Upper lobe of right lung (tissue), 1 donor: Measurements from ENCODE around the gene ARHGAP5. TPM values are rescaled to one million over a fixed set of nuclear protein-coding genes. Genes with fewer than 3 reads are reported as not detected.
A peak's percentile ranks its signal among the peaks of the same experiment; 100 is the strongest.

Source experiments
- ATAC-seq: fragments of 200-7000 bp; cut with Tn5 transposase; one replicate; pipeline ENCODE4 v1.9.1; 2020; ENCODE audit warnings: mild to moderate bottlenecking, moderate library complexity
- DNase-seq: peaks from one replicate; pipeline ENCODE4 v3.0.0-alpha.2; 2020
- H3K27ac ChIP-seq: fragments of 200-600 bp; one replicate; pipeline ENCODE4 v1.8.0; 2022
- H3K27me3 ChIP-seq: fragments of 200-600 bp; one replicate; pipeline ENCODE4 v1.8.0; 2022; ENCODE audit warnings: mild to moderate bottlenecking
- H3K36me3 ChIP-seq: fragments of 200-600 bp; one replicate; pipeline ENCODE4 v1.8.0; 2022
- H3K4me1 ChIP-seq: fragments of 200-600 bp; one replicate; pipeline ENCODE4 v1.8.0; 2022
- H3K4me3 ChIP-seq: fragments of 200-600 bp; one replicate; pipeline ENCODE4 v1.8.0; 2022; ENCODE audit warnings: mild to moderate bottlenecking
- H3K9me3 ChIP-seq: fragments of 200-600 bp; one replicate; pipeline ENCODE4 v1.8.0; 2022
- intact Hi-C: fragments of 100-400 bp; cut with DNase I; formaldehyde crosslinking; loops from one replicate; pipeline ENCODE4 v1.11.0; 2022
- total RNA-seq: library from RNA; stranded (reverse); fragmentation: NEBNext Ultra II Directional; extraction: Animal tissue kit (Norgen Biotek cat#: 25700); gene quantifications from one replicate; pipeline ENCODE4 v1.2.1, GENCODE V29; 2021
- TF ChIP-seq, protein P1 (sequence below): fragments of 200-600 bp; IDR thresholded peaks from one replicate; pipeline ENCODE4 v1.8.0; 2022; ENCODE audit warnings: antibody characterized with exemption
- donor health status: DM: no; HTN: yes; CAD: no; lungs with severe emphysema.

Gene ARHGAP5
- total RNA-seq, 1 donor from 2014 or later = 111 TPM

- ATAC-seq (peak; percentile 94), DNase-seq (peak; percentile 95)
- intact Hi-C loops = no loop called here
- peaks cover 7% of the 10 kb centered on the region for H3K4me1 ChIP-seq
- H3K9me3 ChIP-seq = no peaks in the 10 kb centered on the region
- peak within 1 kb of the TSS; percentile 91 for H3K4me3 ChIP-seq
- TF ChIP-seq, protein P1, sequence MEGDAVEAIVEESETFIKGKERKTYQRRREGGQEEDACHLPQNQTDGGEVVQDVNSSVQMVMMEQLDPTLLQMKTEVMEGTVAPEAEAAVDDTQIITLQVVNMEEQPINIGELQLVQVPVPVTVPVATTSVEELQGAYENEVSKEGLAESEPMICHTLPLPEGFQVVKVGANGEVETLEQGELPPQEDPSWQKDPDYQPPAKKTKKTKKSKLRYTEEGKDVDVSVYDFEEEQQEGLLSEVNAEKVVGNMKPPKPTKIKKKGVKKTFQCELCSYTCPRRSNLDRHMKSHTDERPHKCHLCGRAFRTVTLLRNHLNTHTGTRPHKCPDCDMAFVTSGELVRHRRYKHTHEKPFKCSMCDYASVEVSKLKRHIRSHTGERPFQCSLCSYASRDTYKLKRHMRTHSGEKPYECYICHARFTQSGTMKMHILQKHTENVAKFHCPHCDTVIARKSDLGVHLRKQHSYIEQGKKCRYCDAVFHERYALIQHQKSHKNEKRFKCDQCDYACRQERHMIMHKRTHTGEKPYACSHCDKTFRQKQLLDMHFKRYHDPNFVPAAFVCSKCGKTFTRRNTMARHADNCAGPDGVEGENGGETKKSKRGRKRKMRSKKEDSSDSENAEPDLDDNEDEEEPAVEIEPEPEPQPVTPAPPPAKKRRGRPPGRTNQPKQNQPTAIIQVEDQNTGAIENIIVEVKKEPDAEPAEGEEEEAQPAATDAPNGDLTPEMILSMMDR = no peak
- H3K36me3 ChIP-seq = no peaks in the 10 kb centered on the region
- H3K27me3 ChIP-seq = no peaks in the 10 kb centered on the region
- H3K27ac ChIP-seq = peak within 1 kb of the TSS; percentile 94
These were observed 126.1 kb downstream of the ARHGAP5 start, which contains the start of gene RNU6-8 for GRCh38 chr14:32202998-32203882. TSS of gene RNU6-8 (minus strand) at chr14:32203269.

DNA sequence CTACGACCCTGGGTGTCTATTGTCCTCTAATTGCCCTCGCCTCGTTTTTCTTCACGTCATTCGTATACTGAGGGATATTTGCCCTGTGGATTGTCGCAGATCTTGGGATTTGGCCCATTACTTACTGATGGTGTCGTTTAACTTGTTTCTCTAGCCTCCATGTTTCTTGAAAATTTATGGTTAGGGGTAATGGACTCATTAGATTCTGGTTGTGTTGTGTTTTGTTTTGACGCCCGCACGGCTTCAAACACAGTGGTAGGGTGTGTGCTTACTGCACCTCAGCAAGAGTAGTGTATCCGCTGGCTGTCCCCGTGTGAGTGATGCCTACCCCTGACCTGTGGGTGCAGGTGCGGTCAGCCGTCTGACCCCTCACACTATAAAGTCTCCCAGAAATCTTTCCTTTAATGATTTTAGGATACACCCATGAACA is 126.8 kb downstream of the ARHGAP5 start:
- ATAC-seq (peak; percentile 15), DNase-seq (no peak)
- H3K4me1 ChIP-seq = peaks cover 7% of the 10 kb centered on the region
- H3K9me3 ChIP-seq = no peaks in the 10 kb centered on the region
- H3K4me3 ChIP-seq = peak overlapping the region; percentile 91
- TF ChIP-seq, protein P1 = no peak
- no peaks in the 10 kb centered on the region for H3K36me3 ChIP-seq
- intact Hi-C loops = no loop called here
- H3K27me3 ChIP-seq = no peaks in the 10 kb centered on the region
- H3K27ac ChIP-seq = peak overlapping the region; percentile 94

- Histone ChIP-seq H3K4me1 (peaks cover 7% of the 10 kb centered on the region), H3K4me3 (no peak overlapping the region), H3K36me3 (no peaks in the 10 kb centered on the region), H3K27ac (no peak overlapping the region), H3K9me3 (no peaks in the 10 kb centered on the region), H3K27me3 (no peaks in the 10 kb centered on the region)
- no peak for ATAC-seq
- DNase-seq = no peak
- TF ChIP-seq, protein P1 = no peak
- intact Hi-C loops = no loop called here
These were observed 128.4 kb downstream of the ARHGAP5 start for GRCh38 chr14:32205554-32205953.

DNA sequence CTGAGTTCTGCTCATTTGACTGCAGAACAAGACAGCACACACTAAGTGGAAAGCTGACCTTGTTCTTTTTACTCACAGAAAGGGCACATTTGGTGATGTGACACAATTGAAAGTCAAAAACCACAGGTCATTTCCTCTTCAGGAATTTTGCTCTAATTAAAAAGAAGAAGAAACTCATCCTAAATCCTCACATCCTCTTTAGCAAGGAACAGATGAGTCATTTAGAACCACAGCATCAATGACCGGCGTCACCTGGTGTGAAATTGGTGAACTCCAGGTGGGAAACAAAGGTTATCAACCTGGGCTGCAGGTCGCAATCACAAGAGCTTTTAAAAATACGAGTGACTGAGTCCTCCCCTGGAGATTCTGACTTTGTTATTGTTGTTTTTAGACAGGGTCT is 128.9 kb downstream of the ARHGAP5 start:
- H3K4me1 ChIP-seq = peaks cover 7% of the 10 kb centered on the region
- DNase-seq (no peak), ATAC-seq (no peak)
- TF ChIP-seq, protein P1 = no peak
- H3K36me3 ChIP-seq = no peaks in the 10 kb centered on the region
- intact Hi-C loops = no loop called here
- H3K9me3 ChIP-seq = no peaks in the 10 kb centered on the region
- H3K4me3 ChIP-seq = no peak overlapping the region
- H3K27me3 ChIP-seq = no peaks in the 10 kb centered on the region
- H3K27ac ChIP-seq = no peak overlapping the region

DNA sequence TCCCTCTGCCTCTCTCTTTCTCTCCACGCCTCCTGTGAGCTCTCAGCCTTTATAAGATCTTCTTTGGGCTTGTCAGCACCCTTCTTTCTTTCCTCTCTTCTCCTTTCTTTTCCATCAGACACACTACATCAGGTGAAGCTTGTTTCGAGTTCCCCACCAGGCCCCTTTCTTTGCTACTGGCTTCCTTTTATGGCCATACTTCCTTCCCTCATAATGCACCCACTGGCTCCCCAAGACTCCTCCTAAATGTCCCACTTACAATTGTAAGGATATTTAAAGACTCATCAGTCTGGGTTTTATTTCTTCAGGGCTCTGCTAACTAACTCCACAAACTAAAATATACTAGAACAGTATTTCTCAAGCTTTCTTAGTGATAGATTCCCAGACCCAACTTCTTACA is 129.4 kb downstream of the ARHGAP5 start:
- no peak overlapping the region for H3K27ac ChIP-seq
- TF ChIP-seq, protein P1 = no peak
- no peak overlapping the region for H3K4me3 ChIP-seq
- H3K36me3 ChIP-seq = no peaks in the 10 kb centered on the region
- H3K27me3 ChIP-seq = no peaks in the 10 kb centered on the region
- ATAC-seq = no peak
- no peaks in the 10 kb centered on the region for H3K9me3 ChIP-seq
- no peak for DNase-seq
- intact Hi-C loops = no loop called here
- peaks cover 7% of the 10 kb centered on the region for H3K4me1 ChIP-seq
